Right lobe of liver (tissue), 4 donors: ENCODE measurements around the gene ANTXRL.

Experiments
- CTCF ChIP-seq, 4 donors: fragments of 200-600 bp in 3 of 4; fragments of 450-650 bp in 1 of 4; IDR thresholded peaks; one replicate each; pipeline versions ENCODE4 v1.5.1 to v1.8.0; 2016 to 2022; ENCODE audit warnings: antibody characterized with exemption in 4 of 4, mild to moderate bottlenecking in 2 of 4
- POLR2A ChIP-seq: fragments of 450-650 bp; IDR thresholded peaks from one replicate; pipeline ENCODE4 v1.6.1; 2017; ENCODE audit warnings: antibody characterized with exemption, mild to moderate bottlenecking
- donor health status: DM: no; HTN: no; CAD: no.
- donor health status: DM: no; HTN: no; CAD: no.
- donor health status: DM: no; HTN: yes; CAD: no.

- TF ChIP-seq POLR2A, result no peak
- TF ChIP-seq CTCF (IDR thresholded peaks at IDR 0.05), result no peak
These were observed 6.4 kb downstream of the ANTXRL start for GRCh38 chr10:46293228-46293627.
